Body of pancreas (tissue), 4 donors: Measurements from ENCODE around the gene DNM2. TPM values are rescaled to one million over a fixed set of nuclear protein-coding genes. Genes with fewer than 3 reads are reported as not detected.

Source experiments
- ATAC-seq: fragments of 150-250 bp; one replicate; pipeline ENCODE4 v1.9.1; 2016
- DNase-seq, 4 donors: peaks; one replicate each; pipeline ENCODE4 v3.0.0-alpha.2; 2019
- H3K27ac ChIP-seq, 4 donors: fragments of 200-600 bp; sonication (generic); 1 replicate in 3 of 4; 2 replicates in 1 of 4; pipeline versions ENCODE4 v1.5.1 to v1.6.1; 2016 to 2019; ENCODE audit warnings: mild to moderate bottlenecking in 1 of 4, mixed read lengths in 1 of 4, moderate library complexity in 1 of 4
- H3K27me3 ChIP-seq, 2 donors: fragments of 200-600 bp; sonication (generic); one replicate each; pipeline ENCODE4 v1.6.0; 2016; ENCODE audit warnings: mild to moderate bottlenecking in 1 of 2
- H3K36me3 ChIP-seq, 2 donors: fragments of 200-600 bp; sonication (generic); replicated peaks in 1 of 2; 2 replicates each; pipeline ENCODE4 v1.5.1; 2016; ENCODE audit warnings: low read depth in 2 of 2; ENCODE audit not compliant: insufficient read depth in 1 of 2
- H3K4me1 ChIP-seq: fragments of 200-600 bp; sonication (generic); one replicate; pipeline ENCODE4 v1.6.0; 2016
- H3K4me3 ChIP-seq, 2 donors: fragments of 200-600 bp; sonication (generic); 1 replicate in 1 of 2; 2 replicates in 1 of 2; pipeline ENCODE4 v1.5.1; 2016 to 2019
- H3K9me3 ChIP-seq, 3 donors: fragments of 200-600 bp; sonication (generic); 1 replicate in 2 of 3; 2 replicates in 1 of 3; pipeline ENCODE4 v1.5.1; 2016
- CTCF ChIP-seq, 7 experiments: fragments of 450-650 bp in 4 of 7; fragments of 200-600 bp in 3 of 7; sonication (generic) in 3 of 7; IDR thresholded peaks; one replicate each; pipeline ENCODE4 v1.5.1; 2016 to 2019; ENCODE audit warnings: antibody characterized with exemption in 7 of 7
- POLR2A ChIP-seq, 3 donors: fragments of 450-650 bp; IDR thresholded peaks; one replicate each; pipeline ENCODE4 v1.6.1; 2016; ENCODE audit warnings: antibody characterized with exemption in 3 of 3, mild to moderate bottlenecking in 2 of 3
- WGBS, 2 donors: methylation state at CpG; one replicate each; pipeline ENCODE4 v1.1.5; 2017; 5-methylcytosine and 5-hydroxymethylcytosine counted together
- intact Hi-C: fragments of 100-400 bp; cut with DNase I; formaldehyde crosslinking; loops from one replicate; pipeline ENCODE4 v1.15.1; 2023
- total RNA-seq, 2 donors: library from RNA; depleted of rRNA; stranded (reverse); fragments of >200 nt; gene quantifications; one replicate each; pipeline ENCODE4 v1.1.0, GENCODE V29; 2016

DNM2 gene
- total RNA-seq, 2 donors from 2014 or later, result 98.6 to 158 TPM

DNA sequence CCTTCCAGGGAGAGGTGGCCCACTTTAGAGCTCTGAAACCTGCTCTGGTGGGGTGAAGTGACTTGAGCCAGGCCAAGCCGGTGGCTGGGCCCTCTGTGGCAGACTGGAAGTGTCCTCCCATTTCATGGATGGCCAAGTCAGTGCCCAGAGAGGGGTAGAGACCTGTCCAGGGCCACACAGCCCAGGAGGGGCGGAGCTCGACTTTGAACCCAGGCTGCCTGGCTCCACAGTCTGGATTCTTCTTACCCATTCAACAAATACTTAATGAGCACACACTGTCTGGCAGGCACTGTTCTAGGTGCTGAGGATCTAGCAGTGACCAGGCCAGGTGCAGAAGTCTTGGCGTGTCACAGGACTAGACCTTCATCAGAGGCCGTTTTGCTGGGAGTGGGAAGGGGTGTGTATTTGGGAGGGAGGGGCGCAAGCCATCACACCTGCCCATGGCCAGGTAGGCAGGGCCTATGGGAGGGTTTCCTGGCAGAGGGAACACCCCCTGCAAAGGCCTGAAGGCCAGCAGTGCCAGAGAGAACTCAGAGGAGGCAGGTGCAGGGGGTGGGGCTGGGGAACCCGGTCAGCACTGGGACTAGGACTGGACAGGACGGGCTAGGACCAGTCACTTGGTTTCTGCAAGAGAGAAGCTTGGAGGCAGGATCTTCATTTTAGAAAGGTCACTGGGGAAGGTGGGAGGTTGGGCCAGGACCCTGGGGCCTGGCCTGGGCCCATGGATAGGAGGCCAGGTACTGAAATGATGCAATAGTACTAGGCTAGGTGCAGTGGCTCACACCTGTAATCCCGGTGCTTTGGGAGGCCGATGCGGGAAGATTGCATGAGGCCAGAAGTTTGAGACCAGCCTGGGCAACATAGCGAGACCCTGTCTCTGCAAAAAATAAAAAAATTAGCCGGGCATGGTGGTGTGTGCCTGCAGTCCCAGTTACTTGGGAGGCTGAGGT is 31.8 kb downstream of the DNM2 start:
- H3K4me1 ChIP-seq, result peaks cover 73% of the 10 kb centered on the region
- WGBS, 2 donors, result 53 to 57% methylated on average over 12 to 13 of the region's 13 CpGs
- H3K4me3 ChIP-seq, result no peak overlapping the region
- DNase-seq (peak; percentile 62 to 84 (median 82)), ATAC-seq (peak; percentile 49)
- no peaks in the 10 kb centered on the region for H3K9me3 ChIP-seq
- intact Hi-C loops, result no loop called here
- TF ChIP-seq POLR2A (IDR thresholded peaks at IDR 0.05), result peak in 1 of 3 donors; percentile 29
- no peak for TF ChIP-seq CTCF (IDR thresholded peaks at IDR 0.05)
- no peaks in the 10 kb centered on the region for H3K27me3 ChIP-seq
- peak overlapping the region; percentile 88 to 94 (median 90) for H3K27ac ChIP-seq
- no peaks in the 10 kb centered on the region for H3K36me3 ChIP-seq

- intact Hi-C loops, result no loop called here
- DNase-seq, result peak; percentile 35 to 75 (median 52)
- Histone ChIP-seq H3K36me3 (no peaks in the 10 kb centered on the region), H3K4me3 (no peak overlapping the region), H3K4me1 (peaks cover 63% of the 10 kb centered on the region), H3K27ac (peak overlapping the region; percentile 26 to 91 (median 88)), H3K27me3 (no peaks in the 10 kb centered on the region), H3K9me3 (no peaks in the 10 kb centered on the region)
- TF ChIP-seq POLR2A (IDR thresholded peaks at IDR 0.05) (peak in 2 of 3 donors; percentile 60 to 66), CTCF (IDR thresholded peaks at IDR 0.05) (no peak)
- WGBS, 2 donors, result 43 to 54% methylated on average over 20 to 21 of the region's 21 CpGs
- peak; percentile 34 for ATAC-seq
Measured at GRCh38 chr19:10751109-10751953, 33.5 kb downstream of the DNM2 start.

DNA sequence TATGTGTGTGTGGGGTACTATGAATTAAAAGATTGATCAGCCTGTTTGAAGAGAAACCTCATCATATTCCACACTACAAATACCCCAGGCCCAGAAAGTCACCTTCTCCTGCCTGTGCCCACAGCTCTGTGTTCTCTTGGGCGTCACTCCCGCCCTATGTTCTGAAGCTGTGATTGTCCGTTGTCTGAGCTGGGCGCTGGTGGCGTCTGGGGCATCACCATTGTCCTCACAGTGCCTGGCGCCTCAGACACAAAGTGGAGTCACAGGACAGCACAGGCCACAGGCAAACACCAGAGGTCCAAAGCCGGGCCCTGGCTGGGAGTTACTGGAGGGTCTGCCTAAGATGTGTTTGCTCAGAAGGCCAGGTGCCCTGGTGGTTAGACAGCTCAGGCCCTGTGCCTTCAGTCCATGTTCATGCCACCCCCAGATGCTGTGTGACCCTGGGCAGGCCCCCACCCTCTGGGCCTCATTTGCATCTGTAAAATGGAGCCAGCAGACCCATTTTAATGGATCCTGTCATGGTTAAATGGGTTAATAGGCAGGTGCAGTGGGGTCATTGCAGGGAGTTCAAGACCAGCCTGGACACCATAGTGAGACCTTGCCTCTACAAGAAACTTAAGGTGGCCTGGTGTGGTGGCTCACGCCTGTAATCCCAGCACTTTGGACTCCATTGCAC is 34.5 kb downstream of the DNM2 start:
- H3K9me3 ChIP-seq, result no peaks in the 10 kb centered on the region
- H3K27me3 ChIP-seq, result no peaks in the 10 kb centered on the region
- ATAC-seq (no peak), DNase-seq (no peak)
- no peaks in the 10 kb centered on the region for H3K36me3 ChIP-seq
- no peak overlapping the region for H3K4me3 ChIP-seq
- intact Hi-C loops, result no loop called here
- 92 to 95% methylated on average over 5 to 8 of the region's 8 CpGs for WGBS, 2 donors
- peaks cover 57% of the 10 kb centered on the region for H3K4me1 ChIP-seq
- peak overlapping the region; percentile 26 to 91 (median 88) for H3K27ac ChIP-seq
- no peak for TF ChIP-seq POLR2A (IDR thresholded peaks at IDR 0.05)
- no peak for TF ChIP-seq CTCF (IDR thresholded peaks at IDR 0.05)

DNA sequence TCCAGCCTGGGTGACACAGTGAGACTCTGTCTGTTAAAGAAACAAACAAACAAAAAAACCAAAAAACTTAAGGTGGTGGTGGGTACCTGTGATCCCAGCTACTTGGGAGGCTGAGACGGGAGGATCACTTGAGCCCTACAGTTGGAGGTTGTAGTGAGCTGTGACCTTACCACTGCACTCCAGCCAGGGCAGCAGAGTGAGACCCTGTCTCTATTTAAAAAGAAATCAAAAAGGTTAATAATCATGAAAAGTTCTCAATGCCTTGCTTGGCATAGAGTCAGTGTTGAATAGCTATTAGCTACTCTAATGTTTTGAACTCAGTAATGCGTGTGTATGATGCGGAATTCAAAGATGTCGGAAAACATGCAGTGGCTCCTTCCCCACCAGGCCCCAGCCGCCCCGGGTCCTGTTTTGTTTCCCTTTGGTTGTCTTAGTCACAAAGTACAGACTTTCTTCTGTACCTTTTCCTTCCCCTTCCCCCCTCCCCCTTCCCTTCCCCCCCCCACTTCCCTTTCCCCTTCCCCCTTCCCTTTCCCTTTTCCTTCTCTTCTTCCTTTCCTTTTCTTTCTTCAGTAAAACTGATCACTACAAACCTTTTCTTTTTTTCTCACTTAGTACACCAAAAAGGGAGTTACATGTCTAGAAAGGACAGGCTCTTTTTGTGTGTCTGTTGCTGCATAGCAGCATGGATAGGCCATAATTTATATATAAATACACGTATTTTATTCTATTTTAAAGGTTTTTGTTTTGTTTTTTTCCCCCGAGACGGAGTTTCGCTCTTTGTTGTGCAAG is 35.2 kb downstream of the DNM2 start:
- Histone ChIP-seq H3K4me3 (no peak overlapping the region), H3K36me3 (no peaks in the 10 kb centered on the region), H3K27ac (peak overlapping the region in 3 of 4 donors; percentile 26 to 88 (median 88)), H3K4me1 (peaks cover 49% of the 10 kb centered on the region), H3K9me3 (no peaks in the 10 kb centered on the region), H3K27me3 (no peaks in the 10 kb centered on the region)
- DNase-seq (no peak), ATAC-seq (no peak)
- no peak for TF ChIP-seq CTCF (IDR thresholded peaks at IDR 0.05)
- TF ChIP-seq POLR2A (IDR thresholded peaks at IDR 0.05), result no peak
- intact Hi-C loops, result no loop called here
- WGBS, 2 donors, result 86 to 87% methylated on average over 10 of the region's 10 CpGs
